Measurements from ENCODE around the gene SLF2. TPM values are rescaled to one million over a fixed set of nuclear protein-coding genes. Genes with fewer than 3 reads are reported as not detected.

The SLF2 gene
- total and polyA plus RNA-seq, 9 of the 15 experiments (the other 6 are each of a cell fraction or from before 2014, with no cell fraction given) = 1.7 to 18.4 (median 7.8) TPM

GRCh38 chr10:100882671-100883311 lies 30.0 kb upstream of the SLF2 start (continued):
- TF ChIP-seq ZKSCAN8 (CRISPR knock-in tag; IDR thresholded peaks at IDR 0.05) (no peak), TRIM25 (IDR thresholded peaks at IDR 0.05; ENCODE audit: borderline replicate concordance) (no peak), ZNF668 (CRISPR knock-in tag; IDR thresholded peaks at IDR 0.05) (no peak), ZNF449 (CRISPR knock-in tag; IDR thresholded peaks at IDR 0.05) (no peak), SAFB2 (IDR thresholded peaks at IDR 0.05; ENCODE audit: borderline replicate concordance, low read depth, low read length, severe bottlenecking) (no peak), FOXO4 (CRISPR knock-in tag; IDR thresholded peaks at IDR 0.05) (no peak), BRF1 (IDR thresholded peaks at IDR 0.05; ENCODE audit: borderline replicate concordance, extremely low read depth, insufficient read length) (no peak)
